ENCODE data around the gene FGF7.
"Not testable (repeated sequence)": the region's sequence is repeated elsewhere in the genome, so short reads cannot be mapped to it uniquely, and the experiment has no call there.

FGF7 gene

GRCh38 chr15:49495993-49496753 lies 73.1 kb downstream of the FGF7 start:
- no peak for DNase-seq (ENCODE audit: low spot score)

GRCh38 chr15:49501586-49501985 lies 78.5 kb downstream of the FGF7 start:
- no peak for DNase-seq (ENCODE audit: low spot score)

- no peak for DNase-seq (ENCODE audit: low spot score)
Observed at GRCh38 chr15:49506341-49506740, 83.3 kb downstream of the FGF7 start.

- DNase-seq (ENCODE audit: low spot score): no peak
Observed at GRCh38 chr15:49507261-49507660, 84.2 kb downstream of the FGF7 start.

GRCh38 chr15:49512739-49513138 lies 89.7 kb downstream of the FGF7 start:
- not testable (repeated sequence) for DNase-seq (ENCODE audit: low spot score)

GRCh38 chr15:49521802-49522201 lies 98.8 kb downstream of the FGF7 start:
- DNase-seq (ENCODE audit: low spot score): no peak

GRCh38 chr15:49528289-49528688 lies 105.2 kb downstream of the FGF7 start:
- no peak for DNase-seq (ENCODE audit: low spot score)

GRCh38 chr15:49530092-49530491 lies 107.0 kb downstream of the FGF7 start:
- DNase-seq (ENCODE audit: low spot score): no peak
